ENCODE results near the gene PHACTR2. TPM values are rescaled to one million over a fixed set of nuclear protein-coding genes. Genes with fewer than 3 reads are reported as not detected.
"Not testable (repeated sequence)": the region's sequence is repeated elsewhere in the genome, so short reads cannot be mapped to it uniquely, and the experiment has no call there.

PHACTR2 gene
- total and polyA plus RNA-seq, 8 donors: 3.0 to 126 (median 33.9) TPM

- peak in 1 of 2 donors; percentile 11 for DNase-seq
- intact Hi-C loops (cut with DNase I; ENCODE audit: low total_unique reads): no loop called here
- 78 to 93% (median 86%) methylated on average over 2 of the region's 2 CpGs for WGBS, 5 donors
Measured at GRCh38 chr6:143872201-143872600, 194.4 kb downstream of the PHACTR2 start.

GRCh38 chr6:143873600-143873999 is 195.8 kb downstream of the PHACTR2 start:
- 96 to 98% (median 97%) methylated on average over 4 of the region's 4 CpGs for WGBS, 5 donors
- intact Hi-C loops (cut with DNase I; ENCODE audit: low total_unique reads); H3K4me1 ChIP-seq: not testable (repeated sequence)

More at GRCh38 chr6:143872201-143872600, 194.4 kb downstream of the PHACTR2 start:
- Histone ChIP-seq H3K36me3 (no peaks in the 10 kb centered on the region), H3K9me3 (peaks cover 0 to 14% (median 3%) of the 10 kb centered on the region in 4 donors), H3K27me3 (no peaks in the 10 kb centered on the region), H3K4me1 (no peaks in the 10 kb centered on the region), H3K4me3 (no peak overlapping the region), H3K27ac (no peak overlapping the region)
- TF ChIP-seq CTCF (IDR thresholded peaks at IDR 0.05): no peak
- TF ChIP-seq POLR2AphosphoS5 (IDR thresholded peaks at IDR 0.05): no peak
- TF ChIP-seq POLR2A (IDR thresholded peaks at IDR 0.05): no peak
- TF ChIP-seq EP300 (IDR thresholded peaks at IDR 0.05): no peak

GRCh38 chr6:143874503-143874902 is 196.7 kb downstream of the PHACTR2 start:
- H3K4me1 ChIP-seq; H3K27ac ChIP-seq; H3K4me3 ChIP-seq; H3K36me3 ChIP-seq; DNase-seq; intact Hi-C loops (cut with DNase I; ENCODE audit: low total_unique reads); H3K27me3 ChIP-seq: not testable (repeated sequence)
- H3K9me3 ChIP-seq: peaks cover 0 to 24% (median 10%) of the 10 kb centered on the region in 4 donors

More at GRCh38 chr6:143873600-143873999, 195.8 kb downstream of the PHACTR2 start:
- peaks cover 0 to 20% (median 5%) of the 10 kb centered on the region in 4 donors for H3K9me3 ChIP-seq
- not testable (repeated sequence) for H3K27me3 ChIP-seq, DNase-seq, H3K36me3 ChIP-seq, H3K27ac ChIP-seq, H3K4me3 ChIP-seq

- Histone ChIP-seq H3K27me3 (no peaks in the 10 kb centered on the region), H3K27ac (no peak overlapping the region), H3K4me3 (no peak overlapping the region), H3K4me1 (no peaks in the 10 kb centered on the region), H3K36me3 (no peaks in the 10 kb centered on the region), H3K9me3 (peaks cover 0 to 24% (median 10%) of the 10 kb centered on the region in 4 donors)
- WGBS, 5 donors: 89 to 100% (median 95%) methylated on average over 1 of the region's 1 CpG; no CpG with 5 or more reads in 1 of the 5 donors
- intact Hi-C loops (cut with DNase I; ENCODE audit: low total_unique reads): no loop called here
- TF ChIP-seq POLR2A (IDR thresholded peaks at IDR 0.05) (no peak), POLR2AphosphoS5 (IDR thresholded peaks at IDR 0.05) (no peak), CTCF (IDR thresholded peaks at IDR 0.05) (no peak), EP300 (IDR thresholded peaks at IDR 0.05) (no peak)
- no peak for DNase-seq
Measured at GRCh38 chr6:143877584-143878271, 200.0 kb downstream of the PHACTR2 start.

- intact Hi-C loops (cut with DNase I; ENCODE audit: low total_unique reads): no loop called here
- TF ChIP-seq EP300 (IDR thresholded peaks at IDR 0.05) (no peak), POLR2A (IDR thresholded peaks at IDR 0.05) (no peak)
- no peak for DNase-seq
- Histone ChIP-seq H3K4me3 (no peak overlapping the region), H3K9me3 (peaks cover 0 to 24% (median 10%) of the 10 kb centered on the region in 4 donors), H3K4me1 (no peaks in the 10 kb centered on the region), H3K27ac (no peak overlapping the region), H3K36me3 (no peaks in the 10 kb centered on the region), H3K27me3 (no peaks in the 10 kb centered on the region)
- 86 to 98% (median 94%) methylated on average over 3 of the region's 3 CpGs; no CpG with 5 or more reads in 1 of the 5 donors for WGBS, 5 donors
Measured at GRCh38 chr6:143878272-143878760, 200.6 kb downstream of the PHACTR2 start.

GRCh38 chr6:143880412-143880811 is 202.6 kb downstream of the PHACTR2 start:
- Histone ChIP-seq H3K4me1 (no peaks in the 10 kb centered on the region), H3K4me3 (no peak overlapping the region), H3K27me3 (no peaks in the 10 kb centered on the region), H3K27ac (no peak overlapping the region), H3K36me3 (no peaks in the 10 kb centered on the region), H3K9me3 (peaks cover 0 to 16% (median 10%) of the 10 kb centered on the region in 4 donors)
- TF ChIP-seq EP300 (IDR thresholded peaks at IDR 0.05): no peak
- no peak for TF ChIP-seq POLR2A (IDR thresholded peaks at IDR 0.05)
- TF ChIP-seq POLR2AphosphoS5 (IDR thresholded peaks at IDR 0.05): no peak
- TF ChIP-seq CTCF (IDR thresholded peaks at IDR 0.05): no peak
- intact Hi-C loops (cut with DNase I; ENCODE audit: low total_unique reads): no loop called here
- 82 to 90% (median 86%) methylated on average over 2 of the region's 2 CpGs for WGBS, 5 donors
- no peak for DNase-seq
